Astrocyte (in vitro differentiated cells and primary cell): ENCODE results near the gene FLT1. TPM values are rescaled to one million over a fixed set of nuclear protein-coding genes. Genes with fewer than 3 reads are reported as not detected.
A peak's percentile ranks its signal among the peaks of the same experiment; 100 is the strongest.

Experiments used
- DNase-seq: peaks from one replicate; pipeline ENCODE4 v3.0.0-alpha.2; 2010; ENCODE audit warnings: low read depth
- FAIRE-seq: peaks from 2 replicates; lab custom pipeline; 2011; peaks lifted over from hg19 to GRCh38; lab: Jason Lieb, UNC
- H2AFZ ChIP-seq: 2 replicates; pipeline ENCODE4 v1.6.0; 2012; ENCODE audit warnings: low read depth, low read length, inconsistent platforms
- H3K27ac ChIP-seq: 2 replicates; pipeline ENCODE4 v1.5.1; 2011; ENCODE audit warnings: low read depth, low read length, inconsistent platforms
- H3K27me3 ChIP-seq: 2 replicates; pipeline ENCODE4 v1.6.0; 2011; ENCODE audit warnings: low read length, inconsistent platforms; ENCODE audit not compliant: insufficient read depth
- H3K36me3 ChIP-seq: 2 replicates; pipeline ENCODE4 v1.5.1; 2011; ENCODE audit warnings: low read length, inconsistent platforms; ENCODE audit not compliant: insufficient read depth
- H3K4me1 ChIP-seq: 2 replicates; pipeline ENCODE4 v1.5.1; 2011; ENCODE audit warnings: low read length, inconsistent platforms; ENCODE audit not compliant: insufficient read depth
- H3K4me2 ChIP-seq: 2 replicates; pipeline ENCODE4 v1.6.0; 2012; ENCODE audit warnings: low read length, inconsistent platforms
- H3K4me3 ChIP-seq: 2 replicates; pipeline ENCODE4 v1.5.1; 2011; ENCODE audit warnings: low read depth, mild to moderate bottlenecking, low read length, inconsistent platforms; ENCODE audit not compliant: insufficient read depth
- H3K79me2 ChIP-seq: 2 replicates; pipeline ENCODE4 v1.6.0; 2012; ENCODE audit warnings: mild to moderate bottlenecking, low read length, inconsistent platforms; ENCODE audit not compliant: insufficient read depth
- H3K9ac ChIP-seq: 2 replicates; pipeline ENCODE4 v1.6.0; 2012; ENCODE audit warnings: mild to moderate bottlenecking, low read length, inconsistent platforms
- H3K9me3 ChIP-seq: 2 replicates; pipeline ENCODE4 v1.5.1; 2012; ENCODE audit warnings: low read depth, mild to moderate bottlenecking, low read length, inconsistent platforms; ENCODE audit not compliant: insufficient read depth
- H4K20me1 ChIP-seq: 2 replicates; pipeline ENCODE4 v1.6.0; 2012; ENCODE audit warnings: low read length, inconsistent platforms; ENCODE audit not compliant: insufficient read depth
- H3K27ac Mint-ChIP-seq: one replicate; pipeline ENCODE4 v1.8.0; 2021; ENCODE audit warnings: mild to moderate bottlenecking, mixed read lengths; ENCODE audit not compliant: unreplicated experiment
- H3K27me3 Mint-ChIP-seq: one replicate; pipeline ENCODE4 v1.8.0; 2021; ENCODE audit warnings: low read depth, mixed read lengths; ENCODE audit not compliant: unreplicated experiment
- H3K36me3 Mint-ChIP-seq: one replicate; pipeline ENCODE4 v1.8.0; 2021; ENCODE audit warnings: low read depth, mixed read lengths; ENCODE audit not compliant: unreplicated experiment
- H3K4me1 Mint-ChIP-seq: one replicate; pipeline ENCODE4 v1.8.0; 2021; ENCODE audit warnings: low read depth, mixed read lengths; ENCODE audit not compliant: unreplicated experiment
- H3K4me3 Mint-ChIP-seq: one replicate; pipeline ENCODE4 v1.8.0; 2021; ENCODE audit warnings: mild to moderate bottlenecking, moderate library complexity, mixed read lengths; ENCODE audit not compliant: unreplicated experiment
- H3K9me3 Mint-ChIP-seq: one replicate; pipeline ENCODE4 v1.8.0; 2021; ENCODE audit warnings: mild to moderate bottlenecking, mixed read lengths; ENCODE audit not compliant: unreplicated experiment
- CTCF ChIP-seq: IDR thresholded peaks from 2 replicates; pipeline ENCODE4 v1.5.1; 2011; ENCODE audit warnings: low read depth, mild to moderate bottlenecking, inconsistent platforms, low read length, moderate library complexity; ENCODE audit not compliant: insufficient read depth
- EZH2 ChIP-seq: IDR thresholded peaks from 2 replicates; pipeline ENCODE4 v1.6.1; 2012; ENCODE audit warnings: mild to moderate bottlenecking, low read length, inconsistent platforms; ENCODE audit not compliant: insufficient read depth
- total RNA-seq: library from RNA; stranded (reverse); gene quantifications from 2 replicates; pipeline ENCODE4 v1.2.1, GENCODE V29; 2021

The FLT1 gene
- total RNA-seq, 1 donor from 2014 or later: 7.3 TPM

- no peak overlapping the region for H3K4me3 ChIP-seq
- FAIRE-seq (no peak), DNase-seq (no peak)
- H4K20me1 ChIP-seq: no peaks in the 10 kb centered on the region
- no peaks in the 10 kb centered on the region for H3K36me3 ChIP-seq
- H2AFZ ChIP-seq: no peak overlapping the region
- Mint-ChIP-seq H3K27ac (no peak overlapping the region), H3K27me3 (no peaks in the 10 kb centered on the region), H3K4me3 (no peak overlapping the region), H3K4me1 (peaks cover 5% of the 10 kb centered on the region), H3K36me3 (no peaks in the 10 kb centered on the region), H3K9me3 (peaks cover 4% of the 10 kb centered on the region)
- H3K9ac ChIP-seq: no peak overlapping the region
- TF ChIP-seq EZH2 (no peak), CTCF (no peak)
- no peak overlapping the region for H3K4me2 ChIP-seq
- H3K79me2 ChIP-seq: no peaks in the 10 kb centered on the region
- H3K27me3 ChIP-seq: no peaks in the 10 kb centered on the region
- H3K9me3 ChIP-seq: no peaks in the 10 kb centered on the region
- no peak overlapping the region for H3K27ac ChIP-seq
- no peaks in the 10 kb centered on the region for H3K4me1 ChIP-seq
Observed at GRCh38 chr13:28321756-28322155, 173.2 kb downstream of the FLT1 start.

- H3K9me3 Mint-ChIP-seq: peaks cover 4% of the 10 kb centered on the region
- no peak overlapping the region for H2AFZ ChIP-seq
- H3K4me2 ChIP-seq: no peak overlapping the region
- no peaks in the 10 kb centered on the region for H3K4me1 ChIP-seq
- H3K9ac ChIP-seq: no peak overlapping the region
- FAIRE-seq (peak; percentile 32), DNase-seq (no peak)
- no peak overlapping the region for H3K27ac ChIP-seq
- H3K4me3 Mint-ChIP-seq: no peak overlapping the region
- H3K36me3 ChIP-seq: no peaks in the 10 kb centered on the region
- no peaks in the 10 kb centered on the region for H4K20me1 ChIP-seq
- H3K4me1 Mint-ChIP-seq: peaks cover 10% of the 10 kb centered on the region
- H3K36me3 Mint-ChIP-seq: no peaks in the 10 kb centered on the region
- H3K27me3 ChIP-seq: no peaks in the 10 kb centered on the region
- no peak overlapping the region for H3K27ac Mint-ChIP-seq
- no peaks in the 10 kb centered on the region for H3K9me3 ChIP-seq
- no peaks in the 10 kb centered on the region for H3K79me2 ChIP-seq
- no peak overlapping the region for H3K4me3 ChIP-seq
- no peaks in the 10 kb centered on the region for H3K27me3 Mint-ChIP-seq
- no peak for TF ChIP-seq CTCF
- no peak for TF ChIP-seq EZH2
Observed at GRCh38 chr13:28320884-28321574, 173.9 kb downstream of the FLT1 start.

GRCh38 chr13:28320209-28320608 is 174.7 kb downstream of the FLT1 start:
- Histone ChIP-seq H3K27me3 (no peaks in the 10 kb centered on the region), H3K36me3 (no peaks in the 10 kb centered on the region), H3K79me2 (no peaks in the 10 kb centered on the region), H2AFZ (no peak overlapping the region), H3K4me2 (no peak overlapping the region), H3K4me1 (no peaks in the 10 kb centered on the region), H3K9ac (no peak overlapping the region), H3K4me3 (no peak overlapping the region), H3K9me3 (no peaks in the 10 kb centered on the region), H4K20me1 (no peaks in the 10 kb centered on the region), H3K27ac (no peak overlapping the region)
- no peaks in the 10 kb centered on the region for H3K36me3 Mint-ChIP-seq
- no peak overlapping the region for H3K4me3 Mint-ChIP-seq
- TF ChIP-seq EZH2: no peak
- no peak for TF ChIP-seq CTCF
- H3K4me1 Mint-ChIP-seq: peaks cover 12% of the 10 kb centered on the region
- H3K9me3 Mint-ChIP-seq: peaks cover 4% of the 10 kb centered on the region
- no peak for FAIRE-seq
- no peak overlapping the region for H3K27ac Mint-ChIP-seq
- no peaks in the 10 kb centered on the region for H3K27me3 Mint-ChIP-seq
- DNase-seq: no peak
